Measurements from ENCODE around the gene CFAP43.

Gene CFAP43

GRCh38 chr10:104085801-104086400 lies 146.3 kb downstream of the CFAP43 start, which contains the start of gene COL17A1:
Gene COL17A1, minus strand, starts transcription at chr10:104085880. Its CDS starts 5,207 bp downstream, at chr10:104080673.
- DNase-seq: no peak

GRCh38 chr10:104084482-104085142 lies 147.6 kb downstream of the CFAP43 start:
- DNase-seq: no peak

- DNase-seq: no peak
Measured at GRCh38 chr10:104081998-104082397, 150.2 kb downstream of the CFAP43 start.

DNA sequence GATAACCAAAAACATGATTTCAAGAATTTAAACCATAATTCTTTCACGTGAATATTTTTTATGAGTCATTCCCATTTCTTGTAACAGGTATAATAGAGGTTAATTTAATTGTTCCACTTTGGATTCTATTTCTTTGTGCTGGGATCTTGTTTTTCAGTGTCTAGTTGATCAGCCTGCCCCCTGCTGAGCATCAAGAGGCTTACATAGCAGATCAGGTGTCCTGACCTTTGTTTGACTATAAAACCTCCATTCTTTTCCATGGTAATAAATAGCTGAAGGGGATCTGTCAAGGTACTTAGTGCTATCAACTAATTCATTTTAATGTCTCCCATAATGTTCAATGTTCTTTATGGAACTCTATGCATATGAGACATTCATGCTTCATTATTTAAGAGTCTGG lies 151.4 kb downstream of the CFAP43 start:
- peak in 1 of 5 donors; percentile 22 for DNase-seq
